Neuronal stem cell (in vitro differentiated cells): ENCODE data around the gene DOCK4.

ENCODE experiments used
- DNase-seq: peaks from one replicate; pipeline ENCODE4 v3.0.0-alpha.2; 2013; ENCODE audit warnings: low spot score
- H2AFZ ChIP-seq: one replicate; pipeline ENCODE4 v1.6.1; 2013; ENCODE audit warnings: mild to moderate bottlenecking, low read length, inconsistent platforms
- H2AK5ac ChIP-seq: 2 replicates; pipeline ENCODE4 v1.6.1; 2013; ENCODE audit warnings: low read depth, mild to moderate bottlenecking, inconsistent platforms, low read length, moderate library complexity, mixed read lengths
- H2BK120ac ChIP-seq: 2 replicates; pipeline ENCODE4 v1.6.1; 2013; ENCODE audit warnings: low read depth, mild to moderate bottlenecking, inconsistent platforms, low read length, moderate library complexity, mixed read lengths
- H2BK12ac ChIP-seq: one replicate; pipeline ENCODE4 v1.6.1; 2013; ENCODE audit warnings: low read length, inconsistent platforms
- H2BK15ac ChIP-seq: 2 replicates; pipeline ENCODE4 v1.6.1; 2013; ENCODE audit warnings: mild to moderate bottlenecking, low read length, inconsistent platforms, mixed read lengths
- H2BK5ac ChIP-seq: one replicate; pipeline ENCODE4 v1.6.1; 2013; ENCODE audit warnings: inconsistent platforms, mild to moderate bottlenecking, low read length, moderate library complexity
- H3K14ac ChIP-seq: one replicate; pipeline ENCODE4 v1.6.1; 2013; ENCODE audit warnings: low read length, inconsistent platforms
- H3K18ac ChIP-seq: 2 replicates; pipeline ENCODE4 v1.6.1; 2013; ENCODE audit warnings: low read length, inconsistent platforms
- H3K23ac ChIP-seq: 2 replicates; pipeline ENCODE4 v1.6.1; 2013; ENCODE audit warnings: low read depth, mild to moderate bottlenecking, mixed read lengths, low read length, inconsistent platforms; ENCODE audit not compliant: poor library complexity
- H3K27ac ChIP-seq: replicated peaks from 3 replicates; pipeline ENCODE4 v1.5.1; 2013; ENCODE audit warnings: low read length, inconsistent platforms
- H3K27me3 ChIP-seq, 3 experiments: 2 replicates each; pipeline ENCODE4 v1.6.1; 2013; ENCODE audit warnings: low read length in 3 of 3, mild to moderate bottlenecking in 2 of 3, inconsistent platforms in 1 of 3, low read depth in 1 of 3, mixed read lengths in 1 of 3, moderate library complexity in 1 of 3; ENCODE audit not compliant: control insufficient read depth in 3 of 3, insufficient read depth in 3 of 3
- H3K36me3 ChIP-seq, 2 donors: replicated peaks in 1 of 2; 2 replicates each; pipeline ENCODE4 v1.6.1; 2013; ENCODE audit warnings: low read length in 2 of 2; ENCODE audit not compliant: control insufficient read depth in 2 of 2, insufficient read depth in 2 of 2
- H3K4ac ChIP-seq: 2 replicates; pipeline ENCODE4 v1.6.1; 2013; ENCODE audit warnings: inconsistent platforms, mild to moderate bottlenecking, low read length, moderate library complexity
- H3K4me1 ChIP-seq, 2 donors: 1 replicate in 1 of 2; 2 replicates in 1 of 2; pipeline ENCODE4 v1.6.1; 2013; ENCODE audit warnings: low read length in 2 of 2, low read depth in 1 of 2; ENCODE audit not compliant: control insufficient read depth in 2 of 2, insufficient read depth in 1 of 2
- H3K4me2 ChIP-seq: one replicate; pipeline ENCODE4 v1.6.1; 2013; ENCODE audit warnings: mild to moderate bottlenecking, low read length, inconsistent platforms; ENCODE audit not compliant: insufficient read depth, poor library complexity, severe bottlenecking
- H3K4me3 ChIP-seq, 2 donors: 2 replicates each; pipeline ENCODE4 v1.5.1; 2013; ENCODE audit warnings: low read length in 2 of 2, mild to moderate bottlenecking in 2 of 2, inconsistent platforms in 1 of 2, moderate library complexity in 1 of 2
- H3K79me1 ChIP-seq: one replicate; pipeline ENCODE4 v1.6.1; 2013; ENCODE audit warnings: low read depth, mild to moderate bottlenecking, inconsistent platforms, low read length, moderate library complexity
- H3K9ac ChIP-seq: one replicate; pipeline ENCODE4 v1.6.1; 2013; ENCODE audit warnings: mild to moderate bottlenecking, low read depth, low read length, inconsistent platforms; ENCODE audit not compliant: poor library complexity
- H3K9me3 ChIP-seq, 2 donors: replicated peaks in 1 of 2; 2 replicates each; pipeline versions ENCODE3 to v1.6.1; 2013; ENCODE audit warnings: low read length in 2 of 2, mild to moderate bottlenecking in 2 of 2, inconsistent platforms in 1 of 2, low read depth in 1 of 2, mixed read lengths in 1 of 2, moderate library complexity in 1 of 2; ENCODE audit not compliant: control insufficient read depth in 2 of 2, insufficient read depth in 1 of 2
- H4K8ac ChIP-seq: one replicate; pipeline ENCODE4 v1.6.1; 2013; ENCODE audit warnings: low read depth, mild to moderate bottlenecking, inconsistent platforms, low read length, moderate library complexity
- H4K91ac ChIP-seq: one replicate; pipeline ENCODE4 v1.6.1; 2013; ENCODE audit warnings: low read length, low read depth, mild to moderate bottlenecking, inconsistent platforms; ENCODE audit not compliant: poor library complexity
- WGBS, 2 donors: extraction: QIAGEN DNeasy Blood & Tissue Kit; methylation state at CpG; one replicate each; pipeline ENCODE4 v1.1.7; 2013; ENCODE audit warnings: missing lambda C conversion rate in 2 of 2, mixed read lengths in 1 of 2; ENCODE audit not compliant: insufficient read length in 2 of 2, insufficient replicate concordance in 1 of 2; ENCODE audit errors: extremely low coverage in 2 of 2; 5-methylcytosine and 5-hydroxymethylcytosine counted together

DOCK4 gene

DNA sequence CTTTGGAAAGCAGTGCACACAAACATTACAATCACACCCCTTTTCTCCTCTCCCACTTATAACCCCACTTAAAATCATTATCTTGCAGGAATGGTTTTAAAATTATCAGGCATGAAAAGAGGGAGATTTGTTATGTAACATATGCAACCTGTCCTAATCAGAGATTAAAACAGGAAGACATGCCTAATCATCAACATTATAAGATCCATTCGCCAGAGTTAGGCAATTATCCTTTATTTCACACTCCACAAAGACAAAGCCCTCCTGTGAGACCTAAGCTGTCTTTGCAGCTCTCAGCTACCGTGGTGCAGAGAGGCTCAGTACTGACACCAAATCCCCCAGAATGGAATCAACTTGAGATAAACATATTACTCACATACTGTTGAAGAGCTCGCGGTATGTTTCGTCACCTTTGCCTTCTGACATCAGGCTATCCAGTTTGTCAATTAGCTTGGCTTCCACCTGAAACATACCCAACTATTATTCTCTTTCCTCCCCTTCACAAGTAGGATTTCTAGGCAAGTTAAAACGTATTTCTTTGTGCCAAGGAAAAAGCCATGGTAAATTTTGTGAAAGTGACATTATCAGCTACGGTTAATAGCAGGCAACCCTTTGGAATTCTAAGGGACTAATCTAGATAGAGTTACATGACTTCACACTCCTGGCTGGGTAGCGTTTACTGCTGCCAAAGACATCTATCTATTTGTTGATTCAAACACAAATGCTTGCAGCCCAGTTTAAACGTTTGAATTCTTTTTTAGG, 417.7 kb downstream of the DOCK4 start:
- no CpG with 5 or more reads among the region's 9 CpGs for WGBS, 2 donors
- no peak overlapping the region for H4K8ac ChIP-seq
- H3K27ac ChIP-seq = no peak overlapping the region

DNA sequence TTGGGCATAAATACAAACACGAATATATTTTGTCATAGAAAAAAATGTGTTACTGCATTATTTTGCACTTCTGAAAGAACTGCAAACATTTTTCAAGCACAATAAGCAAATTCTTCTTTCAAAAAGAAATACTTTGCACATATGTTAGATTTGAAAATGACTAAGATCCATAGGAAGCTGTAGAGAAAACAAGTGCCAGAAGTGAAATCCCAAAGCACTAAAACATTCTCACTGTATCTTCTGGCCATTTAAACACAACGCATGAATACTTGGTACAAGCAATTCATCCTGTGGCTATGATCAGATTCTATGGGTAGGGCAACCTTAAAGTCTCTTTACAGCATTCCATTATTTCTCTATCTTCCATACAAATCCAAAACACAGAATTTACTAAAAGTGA, 418.5 kb downstream of the DOCK4 start:
- H3K79me1 ChIP-seq = no peaks in the 10 kb centered on the region
- H3K4me3 ChIP-seq = no peak overlapping the region
- WGBS, 2 donors = no CpG with 5 or more reads among the region's 2 CpGs
- H2BK15ac ChIP-seq = no peak overlapping the region
- no peak overlapping the region for H3K18ac ChIP-seq
- no peak for DNase-seq
- no peak overlapping the region for H3K9ac ChIP-seq
- H2BK12ac ChIP-seq = no peak overlapping the region
- no peak overlapping the region for H2BK120ac ChIP-seq
- H3K4ac ChIP-seq = no peak overlapping the region
- H3K14ac ChIP-seq = no peak overlapping the region
- no peak overlapping the region for H4K8ac ChIP-seq
- no peak overlapping the region for H3K27ac ChIP-seq
- H2AFZ ChIP-seq = no peak overlapping the region
- H3K36me3 ChIP-seq = peaks cover 0 to 28% of the 10 kb centered on the region in 2 donors
- no peak overlapping the region for H2AK5ac ChIP-seq
- H3K27me3 ChIP-seq = no peaks in the 10 kb centered on the region
- H3K23ac ChIP-seq = no peak overlapping the region
- H2BK5ac ChIP-seq = no peak overlapping the region
- H4K91ac ChIP-seq = no peak overlapping the region
- no peak overlapping the region for H3K4me2 ChIP-seq
- H3K4me1 ChIP-seq = no peaks in the 10 kb centered on the region
- no peaks in the 10 kb centered on the region for H3K9me3 ChIP-seq

More for the DNA sequence above, 417.7 kb downstream of the DOCK4 start:
- Histone ChIP-seq H2BK15ac (no peak overlapping the region), H2AFZ (no peak overlapping the region), H3K4ac (no peak overlapping the region), H3K4me3 (no peak overlapping the region), H2BK12ac (no peak overlapping the region), H3K4me2 (no peak overlapping the region), H3K27me3 (no peaks in the 10 kb centered on the region), H2BK120ac (no peak overlapping the region), H3K18ac (no peak overlapping the region), H3K23ac (no peak overlapping the region), H4K91ac (no peak overlapping the region), H3K14ac (no peak overlapping the region), H3K9me3 (no peaks in the 10 kb centered on the region), H2BK5ac (no peak overlapping the region), H3K9ac (no peak overlapping the region), H3K79me1 (no peaks in the 10 kb centered on the region), H3K36me3 (peaks cover 0 to 27% of the 10 kb centered on the region in 2 donors), H3K4me1 (no peaks in the 10 kb centered on the region), H2AK5ac (no peak overlapping the region)
- DNase-seq = peak; percentile 5

DNA sequence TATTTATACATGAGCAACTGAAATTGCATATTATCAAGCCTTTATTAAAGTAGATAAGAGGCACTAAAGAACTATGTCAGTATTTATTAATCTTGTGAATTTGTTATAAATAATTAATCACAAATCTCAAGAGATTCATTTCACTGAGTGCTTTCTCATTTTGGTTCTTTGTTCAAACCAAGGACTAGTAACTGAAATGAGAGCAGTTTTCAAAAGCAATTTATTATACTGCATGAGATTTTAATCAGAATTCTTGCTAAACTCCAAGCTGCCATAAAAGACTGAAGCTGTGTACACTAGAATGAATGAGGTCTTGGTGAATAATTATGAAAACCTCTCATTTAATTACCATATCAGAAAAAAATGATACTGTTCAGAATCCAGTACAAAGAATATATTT, 419.1 kb downstream of the DOCK4 start:
- Histone ChIP-seq H3K4me1 (no peaks in the 10 kb centered on the region), H2AFZ (no peak overlapping the region), H2AK5ac (no peak overlapping the region), H3K14ac (no peak overlapping the region), H3K9me3 (no peaks in the 10 kb centered on the region), H3K27ac (no peak overlapping the region), H3K4me2 (no peak overlapping the region), H3K23ac (no peak overlapping the region), H3K79me1 (no peaks in the 10 kb centered on the region), H2BK120ac (no peak overlapping the region), H3K36me3 (peaks cover 0 to 28% of the 10 kb centered on the region in 2 donors), H2BK12ac (no peak overlapping the region), H2BK5ac (no peak overlapping the region), H3K18ac (no peak overlapping the region), H2BK15ac (no peak overlapping the region), H3K4me3 (no peak overlapping the region), H3K27me3 (no peaks in the 10 kb centered on the region), H3K4ac (no peak overlapping the region), H3K9ac (no peak overlapping the region), H4K91ac (no peak overlapping the region), H4K8ac (no peak overlapping the region)
- DNase-seq = no peak

GRCh38 chr7:111785076-111785475, 421.1 kb downstream of the DOCK4 start:
- no peak overlapping the region for H2BK12ac ChIP-seq
- DNase-seq = no peak
- no CpG with 5 or more reads among the region's 3 CpGs for WGBS, 2 donors

More at GRCh38 chr7:111785076-111785475, 421.1 kb downstream of the DOCK4 start:
- no peaks in the 10 kb centered on the region for H3K4me1 ChIP-seq
- no peak overlapping the region for H3K4ac ChIP-seq
- H3K4me2 ChIP-seq = no peak overlapping the region
- no peak overlapping the region for H3K27ac ChIP-seq
- no peak overlapping the region for H2BK15ac ChIP-seq
- H3K79me1 ChIP-seq = no peaks in the 10 kb centered on the region
- H3K4me3 ChIP-seq = no peak overlapping the region
- H3K9ac ChIP-seq = no peak overlapping the region
- no peaks in the 10 kb centered on the region for H3K27me3 ChIP-seq
- peaks cover 0 to 26% of the 10 kb centered on the region in 2 donors for H3K36me3 ChIP-seq
- H2AK5ac ChIP-seq = no peak overlapping the region
- H3K23ac ChIP-seq = no peak overlapping the region
- H4K8ac ChIP-seq = no peak overlapping the region
- no peaks in the 10 kb centered on the region for H3K9me3 ChIP-seq
- no peak overlapping the region for H2BK120ac ChIP-seq
- H2BK5ac ChIP-seq = no peak overlapping the region
- no peak overlapping the region for H4K91ac ChIP-seq
- no peak overlapping the region for H3K18ac ChIP-seq
- H2AFZ ChIP-seq = no peak overlapping the region
- no peak overlapping the region for H3K14ac ChIP-seq
